Measurements from ENCODE around the gene RHBDD3.

- TF ChIP-seq EZH2 (IDR thresholded peaks at IDR 0.05; ENCODE audit: insufficient read depth, poor library complexity, severe bottlenecking), result no peak
- no peak for TF ChIP-seq EZH2phosphoT487 (IDR thresholded peaks at IDR 0.05; ENCODE audit: insufficient read depth, low read depth)
Observed at GRCh38 chr22:29267462-29267857, 321 bp downstream of the RHBDD3 start.

Measured in GM23248 (cell line).